ENCODE results near the gene CLSTN2.

The CLSTN2 gene

GRCh38 chr3:140196970-140197369 lies 262.0 kb downstream of the CLSTN2 start:
- DNase-seq, result no peak

GRCh38 chr3:140198242-140198641 lies 263.3 kb downstream of the CLSTN2 start:
- DNase-seq, result peak; percentile 30

- DNase-seq, result no peak
These were observed 264.0 kb downstream of the CLSTN2 start for GRCh38 chr3:140199008-140199407.

- DNase-seq, result no peak
These were observed 264.8 kb downstream of the CLSTN2 start for GRCh38 chr3:140199743-140200142.

DNA sequence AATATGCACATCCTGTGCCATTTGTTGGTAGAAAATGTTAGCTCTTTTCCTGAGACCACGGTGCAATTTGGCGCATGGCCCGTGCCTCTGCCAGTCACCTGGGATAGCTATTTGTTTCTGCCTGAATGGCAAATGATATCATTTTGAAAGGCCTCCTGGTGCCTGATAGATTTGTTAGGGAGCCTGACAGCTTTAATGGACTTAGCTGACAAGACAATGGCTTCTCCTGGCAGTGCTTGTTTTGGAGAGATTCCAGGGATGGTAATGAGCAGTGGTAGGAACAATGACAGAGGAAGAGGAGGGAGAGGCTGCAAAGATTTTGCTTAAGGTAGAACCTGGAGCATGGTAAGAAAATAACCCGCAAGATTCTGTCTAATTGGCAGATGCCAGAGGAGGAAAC lies 268.5 kb downstream of the CLSTN2 start:
- DNase-seq, result peak; percentile 66

GRCh38 chr3:140204271-140204984 lies 269.4 kb downstream of the CLSTN2 start:
- DNase-seq, result no peak

GRCh38 chr3:140205598-140205997 lies 270.6 kb downstream of the CLSTN2 start:
- no peak for DNase-seq

DNA sequence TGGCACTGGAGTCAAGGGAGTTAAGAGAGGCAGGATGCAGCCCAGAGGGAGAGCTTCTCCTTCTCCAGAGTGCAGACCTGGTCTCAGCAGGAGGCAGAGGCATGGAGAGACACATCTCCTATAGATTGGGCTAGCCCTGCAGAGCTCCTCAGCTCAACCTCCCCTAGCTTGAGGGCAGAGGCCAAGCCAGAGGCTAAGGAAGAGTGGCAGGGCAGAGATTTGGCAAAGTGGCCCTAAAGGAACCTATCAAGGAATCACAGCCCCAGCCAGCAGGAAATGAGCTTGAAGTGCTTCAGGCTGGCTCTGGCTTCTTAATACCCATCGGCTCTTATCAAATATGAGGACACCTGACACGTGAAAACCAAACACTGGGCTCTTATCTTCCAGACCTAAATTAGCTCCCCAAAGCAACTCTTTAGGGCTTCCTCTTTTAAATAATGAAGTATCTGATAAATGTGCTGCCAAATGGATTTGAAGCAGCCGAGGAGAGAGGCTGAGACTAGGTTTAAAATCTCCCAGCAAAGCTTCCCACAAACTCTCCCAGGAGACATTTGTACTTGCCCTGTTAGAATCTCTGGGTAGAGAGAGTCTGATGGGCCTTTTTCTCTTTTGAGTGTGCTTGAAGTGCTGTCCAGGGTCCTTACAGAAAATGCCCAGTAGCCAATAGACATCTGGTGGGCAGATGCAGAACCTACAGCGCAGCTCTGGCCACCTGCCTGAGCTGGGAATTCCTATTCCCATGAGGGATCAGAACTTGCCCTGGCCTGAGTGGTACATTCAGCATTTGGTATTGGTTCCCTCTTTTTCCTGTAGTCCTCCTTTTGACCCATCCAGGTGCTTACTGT lies 271.4 kb downstream of the CLSTN2 start:
- DNase-seq, result peak; percentile 72

DNA sequence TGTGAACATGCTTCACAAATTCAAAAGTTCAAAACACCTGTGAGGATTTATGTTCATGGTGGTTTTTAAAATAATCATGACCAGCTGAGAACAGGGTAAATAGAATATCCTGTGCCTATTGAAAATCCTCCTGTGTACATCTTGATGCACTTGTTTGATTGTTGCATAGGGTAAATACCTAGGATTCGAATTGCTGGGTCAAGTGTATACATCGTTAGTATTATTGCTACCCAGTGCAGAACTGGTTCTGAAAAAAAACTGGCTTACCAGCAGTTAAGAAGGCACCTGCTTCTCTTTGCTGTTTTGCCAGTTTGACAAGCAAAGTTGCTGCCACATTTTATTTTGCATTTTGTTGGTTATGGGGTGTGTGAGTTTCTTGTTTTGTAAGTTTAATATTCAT lies 272.6 kb downstream of the CLSTN2 start:
- no peak for DNase-seq

DNA sequence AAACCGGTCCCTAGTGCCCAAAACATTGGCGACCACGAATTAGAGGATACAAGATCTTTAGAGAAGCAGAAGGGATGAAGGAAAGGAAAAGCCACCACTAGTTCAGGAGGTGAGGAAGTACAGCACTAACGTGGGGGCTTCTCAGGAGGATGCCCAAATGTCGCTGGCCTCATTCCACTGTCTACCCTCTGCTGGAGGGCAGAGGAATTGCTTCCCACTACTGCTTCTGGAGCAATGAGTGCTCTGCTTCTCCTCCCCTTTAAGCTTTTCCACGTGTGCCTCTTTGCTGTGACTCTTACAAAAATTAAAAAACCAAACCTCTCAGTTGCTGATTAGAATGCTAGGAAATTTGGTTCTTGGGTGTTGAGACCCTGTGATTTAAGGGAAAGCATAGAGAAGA lies 281.3 kb downstream of the CLSTN2 start:
- no peak for DNase-seq

DNA sequence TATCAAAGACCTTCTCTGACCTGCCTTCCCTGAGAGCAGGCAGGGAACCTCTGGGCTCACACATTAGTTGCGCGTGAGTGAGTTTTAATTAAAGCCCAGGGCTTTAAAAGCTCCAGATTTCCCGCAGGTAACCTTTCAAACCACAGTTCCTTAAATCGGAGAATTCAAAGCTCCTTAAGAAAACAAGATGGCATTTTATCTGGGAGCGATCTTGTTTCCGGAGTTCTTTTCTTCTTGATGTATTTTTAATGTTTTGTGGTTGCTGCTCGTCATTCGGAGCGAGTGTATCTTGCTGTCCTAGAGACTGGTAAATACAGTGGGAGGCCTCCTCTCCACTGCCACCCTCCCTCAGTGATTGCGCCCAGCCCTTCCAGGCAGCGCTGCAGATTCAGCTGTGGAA lies 284.3 kb downstream of the CLSTN2 start:
- no peak for DNase-seq

- DNase-seq, result no peak
These were observed 285.0 kb downstream of the CLSTN2 start for GRCh38 chr3:140219923-140220452.

DNA sequence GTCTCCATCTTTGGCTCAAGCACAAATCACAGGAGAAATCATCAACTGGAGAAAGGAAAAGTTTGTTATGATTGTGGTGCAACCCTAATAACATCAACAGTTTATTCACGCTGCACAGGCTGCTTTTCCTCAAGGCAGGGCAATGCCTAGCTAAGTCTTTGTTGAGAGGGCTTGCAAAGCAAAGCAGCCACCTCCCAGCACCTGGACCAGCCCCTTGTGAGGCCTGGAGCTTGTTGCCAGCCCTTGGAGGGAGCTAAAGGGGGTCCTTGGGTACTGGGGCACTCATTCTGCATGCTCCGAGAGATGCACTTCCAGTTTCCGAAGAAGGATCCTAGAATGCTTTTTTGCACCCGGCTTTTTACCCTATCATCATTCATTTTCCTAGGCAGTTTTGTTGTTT lies 288.2 kb downstream of the CLSTN2 start:
- no peak for DNase-seq

- DNase-seq, result no peak
These were observed 288.6 kb downstream of the CLSTN2 start for GRCh38 chr3:140223631-140224030.

GRCh38 chr3:140224307-140224706 lies 289.3 kb downstream of the CLSTN2 start:
- DNase-seq, result no peak

DNA sequence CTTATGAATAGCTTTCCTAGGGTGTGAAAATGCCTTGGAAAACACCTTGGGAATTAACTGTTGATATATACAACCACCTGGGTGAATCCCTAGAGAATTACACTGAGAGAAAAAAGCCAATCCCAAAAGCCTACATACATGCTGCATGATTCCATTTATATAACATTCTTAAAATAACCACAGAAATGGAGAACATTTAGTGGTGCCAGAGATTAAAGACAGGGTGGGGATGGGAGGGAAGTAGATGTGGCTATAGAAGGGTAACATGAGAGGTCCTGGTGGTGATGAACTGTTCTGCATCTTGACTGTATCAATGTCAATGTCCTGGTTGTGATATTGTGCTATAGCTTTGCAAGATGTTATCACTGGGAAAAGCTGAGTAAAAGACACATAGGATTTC lies 291.0 kb downstream of the CLSTN2 start:
- no peak for DNase-seq

DNA sequence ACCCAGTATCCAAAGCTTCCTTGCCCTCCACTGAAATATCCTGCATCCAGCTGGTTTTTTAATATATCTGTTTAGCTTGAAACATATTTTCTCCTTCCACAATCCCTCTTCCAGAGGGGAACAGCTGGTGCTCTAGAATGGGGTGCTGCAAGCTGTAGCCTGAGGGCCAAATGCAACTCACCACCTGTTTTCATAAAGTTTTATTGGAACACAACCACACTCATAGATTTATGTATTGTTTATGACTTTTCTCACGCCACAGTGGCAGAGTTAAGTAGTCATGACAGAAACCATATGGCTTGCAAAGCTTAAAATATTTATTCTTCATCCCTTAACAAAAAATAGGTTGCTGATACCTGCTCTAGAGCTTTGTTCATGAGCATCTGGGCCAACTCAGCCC lies 298.7 kb downstream of the CLSTN2 start:
- no peak for DNase-seq

DNA sequence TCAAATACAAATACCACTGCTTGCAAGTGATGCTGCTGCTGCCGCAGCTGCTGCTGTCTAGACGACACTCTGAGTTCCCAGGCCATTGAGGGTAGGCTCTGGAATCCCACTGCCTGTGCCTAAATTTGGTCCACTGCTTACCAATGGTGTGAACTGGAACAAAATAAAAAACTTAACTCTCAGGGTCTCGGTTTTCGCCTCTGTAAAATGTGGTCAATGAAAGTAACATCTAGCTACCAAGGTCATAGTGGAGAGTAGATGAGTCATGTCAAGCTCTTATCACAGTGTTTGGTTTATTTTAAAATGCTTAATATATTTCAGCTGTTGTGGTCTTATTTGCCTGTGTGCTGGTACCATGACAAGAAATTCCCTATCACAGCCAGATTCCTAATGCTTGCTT lies 299.3 kb downstream of the CLSTN2 start:
- DNase-seq, result no peak

DNA sequence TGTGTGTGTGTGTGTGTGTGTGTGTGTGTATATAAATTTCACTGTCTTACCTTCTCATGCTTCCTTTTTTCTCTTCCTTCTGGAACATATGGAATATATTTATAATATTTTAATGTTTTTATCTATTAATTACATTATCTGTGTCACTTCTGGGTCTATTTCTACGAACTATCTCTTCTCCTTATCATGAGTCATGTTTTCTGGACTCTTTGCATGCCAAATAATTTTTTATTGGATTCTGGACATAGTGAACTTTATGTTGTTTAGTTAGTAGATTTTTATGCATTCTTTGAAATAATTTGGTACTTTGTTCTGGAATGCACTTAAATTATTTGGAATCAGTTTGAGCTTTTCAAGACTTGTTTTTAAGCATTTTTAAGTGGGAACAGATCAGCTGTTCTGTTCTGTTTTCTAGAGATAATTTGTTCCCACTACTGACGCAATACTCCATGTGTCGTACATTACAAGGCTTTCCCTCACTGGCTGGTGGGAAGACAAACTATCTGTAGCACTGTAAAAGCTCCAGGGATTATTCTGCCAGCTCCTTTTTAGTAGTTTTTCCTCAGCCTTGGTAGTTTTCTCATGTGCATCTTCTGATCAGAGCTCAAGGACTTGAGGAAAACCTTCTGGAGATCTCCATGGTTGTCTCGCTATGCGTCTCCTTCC lies 302.0 kb downstream of the CLSTN2 start:
- no peak for DNase-seq

DNA sequence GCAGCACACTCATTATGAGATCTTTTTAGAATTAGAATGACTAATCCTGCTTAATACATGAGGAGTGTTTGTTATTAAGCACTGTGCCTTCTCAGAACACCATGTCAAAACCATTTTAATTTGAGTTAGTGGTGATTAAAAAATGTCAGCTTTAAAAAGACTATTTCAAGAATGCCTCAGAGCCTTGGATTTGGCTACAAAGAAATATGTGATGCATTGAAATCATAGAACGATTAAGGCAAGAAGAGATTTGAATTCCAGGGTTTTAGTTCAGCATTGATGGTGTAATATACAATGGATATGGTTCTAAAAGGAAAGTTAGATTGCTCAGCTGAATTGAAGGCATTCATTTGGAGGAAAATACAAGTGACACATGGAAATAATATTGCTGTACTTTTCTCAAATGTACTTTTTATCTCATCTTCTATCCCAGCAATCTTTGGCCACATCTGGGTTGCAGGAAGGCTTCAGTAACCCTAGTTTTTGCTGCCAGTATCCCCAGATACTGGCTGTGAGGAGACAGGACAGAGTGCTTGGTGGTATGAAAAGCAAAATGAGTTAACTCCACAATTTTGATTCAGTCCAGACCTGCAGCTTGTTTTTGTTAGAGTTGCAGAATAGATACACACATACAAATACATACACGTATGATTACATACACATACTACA lies 303.8 kb downstream of the CLSTN2 start:
- no peak for DNase-seq

GRCh38 chr3:140242818-140243276 lies 307.9 kb downstream of the CLSTN2 start:
- no peak for DNase-seq

DNA sequence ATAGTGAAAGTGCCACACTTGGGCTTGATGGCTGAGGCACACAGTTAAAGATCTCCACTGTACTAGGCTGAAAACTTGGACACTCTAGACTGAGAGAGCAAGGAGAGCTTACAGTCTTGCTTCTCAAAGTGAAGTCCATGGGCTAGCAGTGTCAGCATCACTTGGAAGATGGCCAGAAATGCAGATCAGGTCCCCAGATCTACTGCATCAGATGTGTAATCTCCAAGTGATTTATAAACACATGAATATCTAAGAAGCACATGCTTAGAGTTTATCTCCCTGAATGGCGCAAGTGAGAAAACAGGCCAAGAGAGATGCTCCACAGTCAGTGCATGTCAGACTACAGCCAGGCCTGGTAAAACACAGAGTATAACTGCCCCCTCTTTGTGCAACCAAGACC lies 308.6 kb downstream of the CLSTN2 start:
- no peak for DNase-seq

DNA sequence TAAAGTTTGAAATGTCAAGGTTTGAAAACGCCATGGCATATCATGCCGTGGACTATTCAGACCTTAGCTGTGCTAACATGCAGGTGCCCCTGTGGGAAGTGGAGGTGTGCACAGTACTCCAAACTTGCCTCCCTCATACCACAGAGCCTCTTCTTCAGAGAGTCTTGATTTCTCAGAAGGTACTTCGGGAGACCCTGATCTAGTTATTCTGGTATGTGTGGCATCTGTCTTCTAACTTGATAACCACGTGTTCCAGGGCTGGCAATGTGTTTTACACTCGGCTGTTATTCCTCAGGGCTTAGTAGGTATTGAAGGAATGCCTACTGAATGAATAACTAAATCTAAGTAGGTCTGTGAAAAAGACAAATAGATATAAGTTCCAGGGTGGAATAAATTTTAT lies 309.9 kb downstream of the CLSTN2 start:
- DNase-seq, result no peak

Data from NCI-H1092 (cell line).